SK-N-SH treated with all-trans-retinoic acid at 6 μM for 48 hours (cell line): ENCODE data around the gene ABT1.

Experiments used
- ESRRG ChIP-seq: fragments of 250-450 bp; sonication (Bioruptor Pico); IDR thresholded peaks from 2 replicates; pipeline ENCODE4 v1.6.1; 2021; ENCODE audit warnings: mild to moderate bottlenecking
- RARB ChIP-seq: fragments of 250-450 bp; sonication (Bioruptor Pico); IDR thresholded peaks from 2 replicates; pipeline ENCODE4 v1.8.0; 2021; ENCODE audit warnings: mild to moderate bottlenecking, moderate library complexity
- TCF4 ChIP-seq: fragments of 250-450 bp; sonication (Bioruptor Pico); IDR thresholded peaks from 2 replicates; pipeline ENCODE4 v1.8.0; 2021; ENCODE audit warnings: mild to moderate bottlenecking, moderate library complexity, borderline replicate concordance
- TF ChIP-seq, protein P1 (sequence below): fragments of 250-450 bp; sonication (Bioruptor Pico); IDR thresholded peaks from 2 replicates; pipeline ENCODE4 v1.8.0; 2020; ENCODE audit warnings: mild to moderate bottlenecking, moderate library complexity, borderline replicate concordance
- TF ChIP-seq, protein P2 (sequence below): fragments of 250-450 bp; sonication (Bioruptor Pico); IDR thresholded peaks from 2 replicates; pipeline ENCODE4 v1.5.1; 2020; ENCODE audit warnings: low read depth, mild to moderate bottlenecking, moderate library complexity

DNA sequence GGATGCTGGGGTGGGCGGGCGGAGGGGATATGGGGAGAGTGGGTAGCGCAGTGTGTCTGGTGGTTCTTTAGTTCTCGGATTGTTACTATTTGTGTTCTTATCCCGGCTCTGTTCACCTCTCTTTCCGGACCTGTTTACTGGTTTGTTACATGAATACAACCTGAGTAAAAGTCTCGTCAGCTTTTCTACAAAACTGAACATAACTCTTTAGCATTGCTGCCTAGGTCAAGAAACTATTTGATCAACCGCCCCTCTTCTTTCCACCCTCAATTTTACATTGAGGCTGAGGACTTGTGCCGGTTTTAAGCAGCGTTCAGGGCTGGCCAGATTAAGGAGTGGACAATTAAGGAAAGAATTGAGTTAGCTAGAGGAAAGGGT is 625 bp downstream of the ABT1 start:
- TF ChIP-seq, protein P1, sequence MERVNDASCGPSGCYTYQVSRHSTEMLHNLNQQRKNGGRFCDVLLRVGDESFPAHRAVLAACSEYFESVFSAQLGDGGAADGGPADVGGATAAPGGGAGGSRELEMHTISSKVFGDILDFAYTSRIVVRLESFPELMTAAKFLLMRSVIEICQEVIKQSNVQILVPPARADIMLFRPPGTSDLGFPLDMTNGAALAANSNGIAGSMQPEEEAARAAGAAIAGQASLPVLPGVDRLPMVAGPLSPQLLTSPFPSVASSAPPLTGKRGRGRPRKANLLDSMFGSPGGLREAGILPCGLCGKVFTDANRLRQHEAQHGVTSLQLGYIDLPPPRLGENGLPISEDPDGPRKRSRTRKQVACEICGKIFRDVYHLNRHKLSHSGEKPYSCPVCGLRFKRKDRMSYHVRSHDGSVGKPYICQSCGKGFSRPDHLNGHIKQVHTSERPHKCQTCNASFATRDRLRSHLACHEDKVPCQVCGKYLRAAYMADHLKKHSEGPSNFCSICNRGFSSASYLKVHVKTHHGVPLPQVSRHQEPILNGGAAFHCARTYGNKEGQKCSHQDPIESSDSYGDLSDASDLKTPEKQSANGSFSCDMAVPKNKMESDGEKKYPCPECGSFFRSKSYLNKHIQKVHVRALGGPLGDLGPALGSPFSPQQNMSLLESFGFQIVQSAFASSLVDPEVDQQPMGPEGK (CRISPR knock-in tag) = no peak
- TF ChIP-seq, protein P2, sequence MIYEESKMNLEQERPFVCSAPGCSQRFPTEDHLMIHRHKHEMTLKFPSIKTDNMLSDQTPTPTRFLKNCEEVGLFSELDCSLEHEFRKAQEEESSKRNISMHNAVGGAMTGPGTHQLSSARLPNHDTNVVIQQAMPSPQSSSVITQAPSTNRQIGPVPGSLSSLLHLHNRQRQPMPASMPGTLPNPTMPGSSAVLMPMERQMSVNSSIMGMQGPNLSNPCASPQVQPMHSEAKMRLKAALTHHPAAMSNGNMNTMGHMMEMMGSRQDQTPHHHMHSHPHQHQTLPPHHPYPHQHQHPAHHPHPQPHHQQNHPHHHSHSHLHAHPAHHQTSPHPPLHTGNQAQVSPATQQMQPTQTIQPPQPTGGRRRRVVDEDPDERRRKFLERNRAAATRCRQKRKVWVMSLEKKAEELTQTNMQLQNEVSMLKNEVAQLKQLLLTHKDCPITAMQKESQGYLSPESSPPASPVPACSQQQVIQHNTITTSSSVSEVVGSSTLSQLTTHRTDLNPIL (CRISPR knock-in tag) = no peak
- TF ChIP-seq RARB = no peak
- TF ChIP-seq ESRRG = no peak
- no peak for TF ChIP-seq TCF4
